NCI-H2107 treated with DMSO at 0.1 percent for 48 hours (cell line): ENCODE results near the gene PHLDB1.
"Not testable (repeated sequence)": the region's sequence is repeated elsewhere in the genome, so short reads cannot be mapped to it uniquely, and the experiment has no call there.

Source experiments
- DNase-seq: peaks from one replicate; lab custom pipeline; 2025; ENCODE audit not compliant: unreplicated experiment; lab: John Stamatoyannopoulos, UW

Gene PHLDB1

DNA sequence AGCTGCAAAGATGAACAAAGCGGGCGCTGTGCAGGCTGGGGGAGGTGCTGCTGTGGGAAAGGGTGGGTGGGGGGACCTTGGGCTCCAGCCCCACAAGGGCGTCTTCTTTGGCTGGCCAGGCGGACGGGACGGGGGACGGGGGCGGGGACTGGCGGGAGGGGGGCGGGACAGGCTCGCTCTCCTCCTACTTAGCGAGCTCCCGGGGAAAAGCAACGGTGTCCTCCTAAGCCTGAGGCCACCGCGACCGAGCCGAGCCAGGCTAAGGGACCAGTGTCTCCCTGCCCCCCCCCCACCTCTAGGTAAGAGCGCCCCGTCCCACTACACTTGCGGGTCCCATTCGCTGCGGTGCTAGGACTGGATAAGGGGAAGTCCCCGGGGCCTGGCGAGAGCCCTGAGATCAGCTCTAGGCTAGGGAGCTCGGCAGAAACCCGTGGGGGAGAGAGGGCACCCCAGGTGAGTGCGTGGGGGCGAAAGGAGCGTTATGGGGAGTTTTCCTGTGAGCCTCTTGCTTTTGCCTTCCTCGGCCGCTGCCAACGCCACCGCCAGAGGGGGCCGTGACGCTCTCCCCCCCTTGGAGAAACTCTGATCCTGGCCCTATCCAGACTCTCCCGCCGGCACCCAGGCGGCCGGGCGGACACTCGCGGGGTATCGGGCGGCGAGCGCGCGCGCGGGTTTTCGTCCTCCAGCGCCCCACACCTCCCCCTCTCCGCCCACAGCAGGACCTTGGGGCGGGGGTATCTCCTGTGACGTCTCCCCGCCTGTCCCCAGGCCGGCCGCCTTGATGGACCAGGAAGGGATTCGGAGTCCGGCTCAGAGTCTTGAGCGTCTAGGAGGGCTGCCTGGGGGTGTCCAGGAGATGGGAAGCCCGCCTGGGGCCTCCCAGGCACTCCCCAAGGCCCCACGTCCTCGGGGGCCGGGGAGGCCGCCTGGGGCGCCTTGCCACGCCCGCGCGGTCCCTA lies at the start of gene PHLDB1:
Gene PHLDB1, plus strand, starts transcription at position 215 of the 959 bp plus-strand sequence. CDS start 6,222 bp downstream, outside the sequence.
- DNase-seq: peak; percentile 18

DNA sequence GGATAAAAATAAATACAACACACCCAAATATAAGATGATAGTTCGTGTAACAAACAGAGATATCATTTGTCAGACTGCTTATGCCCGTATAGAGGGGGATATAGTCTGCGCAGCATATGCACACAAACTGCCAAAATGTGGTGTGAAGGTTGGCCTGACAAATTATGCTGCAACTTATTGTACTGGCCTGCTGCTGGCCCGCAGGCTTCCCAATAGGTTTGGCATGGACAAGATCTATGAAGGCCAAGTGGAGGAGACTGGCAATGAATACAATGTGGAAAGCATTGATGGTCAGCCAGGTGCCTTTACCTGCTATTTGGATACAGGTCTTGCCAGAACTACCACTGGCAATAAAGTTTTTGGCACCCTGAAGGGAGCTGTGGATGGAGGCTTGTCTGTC lies 46.6 kb upstream of the PHLDB1 start:
- DNase-seq: no peak

DNA sequence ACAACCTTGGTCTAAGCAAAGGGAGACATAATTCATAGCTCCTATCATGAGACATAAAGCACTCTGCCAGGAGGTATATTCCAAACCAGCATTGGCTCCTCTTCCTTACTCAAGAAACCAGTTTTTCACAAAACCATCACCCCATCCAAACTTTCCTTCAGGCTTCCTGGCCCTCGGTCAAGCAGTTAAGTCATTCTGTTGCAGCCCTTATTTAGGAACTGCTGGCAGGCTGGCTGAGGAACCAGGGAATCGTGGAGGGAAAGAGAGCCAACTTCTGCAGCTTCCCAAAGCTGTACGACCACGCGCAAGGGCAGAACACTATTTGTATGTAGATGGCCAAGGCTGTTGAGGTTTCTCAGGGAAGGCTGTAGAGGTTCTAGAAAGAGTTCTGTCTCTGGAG lies 42.4 kb upstream of the PHLDB1 start:
- no peak for DNase-seq

DNA sequence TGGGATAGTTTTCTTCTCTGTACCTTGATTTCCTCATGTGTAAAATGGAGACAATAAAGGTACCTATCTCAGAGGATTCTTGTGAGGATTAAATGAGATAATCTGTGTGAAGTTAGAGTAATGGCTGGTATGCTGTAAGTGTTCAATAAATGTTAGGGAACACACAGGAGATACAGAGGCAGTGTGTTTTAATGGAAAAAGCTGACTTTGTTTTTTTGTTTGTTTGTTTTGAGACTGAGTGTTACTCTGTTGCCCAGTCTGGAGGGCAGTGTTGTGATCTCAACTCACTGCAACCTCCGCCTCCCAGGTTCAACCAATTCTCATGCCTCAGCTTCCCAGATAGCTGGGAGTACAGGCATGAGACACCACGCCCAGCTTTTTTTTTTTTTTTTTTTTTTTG lies 37.7 kb upstream of the PHLDB1 start:
- no peak for DNase-seq

DNA sequence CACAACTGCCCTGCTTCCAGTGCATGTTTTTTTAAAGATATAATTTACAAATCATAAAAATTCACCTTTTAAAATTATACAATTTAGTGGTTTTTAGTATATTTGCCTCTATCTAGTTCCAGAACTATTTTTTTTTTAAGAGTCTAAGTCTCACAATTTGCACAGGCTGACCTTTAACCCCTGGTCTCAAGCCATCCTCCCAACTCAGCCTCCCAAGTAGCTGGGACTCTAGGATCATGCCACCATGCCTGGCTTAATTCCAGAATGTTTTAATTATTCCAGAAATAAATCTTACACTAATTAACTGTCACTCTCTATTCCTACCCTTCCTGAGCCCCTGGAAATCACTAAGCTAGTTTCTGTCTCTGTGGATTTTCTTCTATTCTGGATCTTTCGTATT lies 36.6 kb upstream of the PHLDB1 start:
- no peak for DNase-seq

DNA sequence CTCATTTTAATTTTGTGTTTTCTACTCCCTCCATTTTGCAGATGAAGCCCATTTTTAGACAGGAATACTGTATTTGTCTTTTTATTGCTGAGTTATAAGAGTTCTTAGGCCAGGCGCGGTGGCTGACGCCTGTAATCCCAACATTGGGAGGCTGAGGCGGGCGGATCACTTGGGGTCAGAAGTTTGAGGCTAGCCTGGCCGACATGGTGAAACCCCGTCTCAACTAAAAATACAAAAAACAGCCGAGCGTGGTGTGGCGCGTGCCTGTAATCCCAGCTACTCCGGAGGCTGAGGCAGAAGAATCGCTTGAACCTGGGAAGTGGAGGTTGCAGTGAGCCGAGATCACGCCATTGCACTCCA lies 35.7 kb upstream of the PHLDB1 start:
- not testable (repeated sequence) for DNase-seq

DNA sequence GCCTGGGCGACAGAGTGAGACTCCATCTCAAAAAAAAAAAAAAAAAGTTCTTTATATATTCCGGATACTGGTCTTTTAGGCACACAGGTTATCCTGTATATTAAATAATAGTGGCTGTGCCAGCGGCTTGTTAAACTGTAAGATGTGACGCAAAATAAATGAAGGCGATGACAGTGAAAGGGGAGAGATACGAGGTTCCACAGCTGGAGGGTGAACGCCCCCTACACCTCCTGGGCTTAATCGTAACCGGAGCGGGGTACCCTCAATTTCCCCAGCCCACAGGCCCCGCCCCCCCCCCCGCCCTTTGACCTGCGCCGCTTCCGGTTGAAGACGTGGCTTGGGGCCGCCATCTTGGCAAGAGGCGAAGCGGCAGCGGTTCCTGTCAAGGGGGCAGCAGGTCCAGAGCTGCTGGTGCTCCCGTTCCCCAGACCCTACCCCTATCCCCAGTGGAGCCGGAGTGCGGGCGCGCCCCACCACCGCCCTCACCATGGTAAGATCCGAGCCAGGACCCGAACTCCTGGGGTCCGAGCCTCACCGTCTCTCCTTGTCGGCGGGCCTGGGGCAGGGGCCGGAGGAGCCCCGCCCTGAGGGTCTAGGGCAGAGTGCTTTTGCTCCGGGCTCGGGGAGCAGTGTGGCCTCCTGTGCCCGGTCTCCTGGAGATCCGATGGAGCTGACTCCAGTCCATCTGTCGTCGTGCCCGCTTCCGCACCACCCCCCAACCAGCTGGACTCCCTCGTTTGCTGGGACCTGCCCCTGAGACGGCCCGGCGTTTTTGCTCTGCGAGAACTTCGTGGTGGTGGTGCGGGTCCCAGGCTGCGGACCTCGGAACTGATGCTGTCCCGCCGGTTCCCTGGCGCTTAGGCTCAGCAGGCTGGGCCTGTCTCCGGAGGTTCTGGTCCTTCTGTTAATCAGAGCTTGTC lies 35.1 kb upstream of the PHLDB1 start, which contains the start of gene ARCN1:
Gene ARCN1, plus strand, starts transcription at position 349 of the 920 bp plus-strand sequence. Its CDS starts 139 bp downstream, at position 488.
- peak; percentile 22 for DNase-seq

DNA sequence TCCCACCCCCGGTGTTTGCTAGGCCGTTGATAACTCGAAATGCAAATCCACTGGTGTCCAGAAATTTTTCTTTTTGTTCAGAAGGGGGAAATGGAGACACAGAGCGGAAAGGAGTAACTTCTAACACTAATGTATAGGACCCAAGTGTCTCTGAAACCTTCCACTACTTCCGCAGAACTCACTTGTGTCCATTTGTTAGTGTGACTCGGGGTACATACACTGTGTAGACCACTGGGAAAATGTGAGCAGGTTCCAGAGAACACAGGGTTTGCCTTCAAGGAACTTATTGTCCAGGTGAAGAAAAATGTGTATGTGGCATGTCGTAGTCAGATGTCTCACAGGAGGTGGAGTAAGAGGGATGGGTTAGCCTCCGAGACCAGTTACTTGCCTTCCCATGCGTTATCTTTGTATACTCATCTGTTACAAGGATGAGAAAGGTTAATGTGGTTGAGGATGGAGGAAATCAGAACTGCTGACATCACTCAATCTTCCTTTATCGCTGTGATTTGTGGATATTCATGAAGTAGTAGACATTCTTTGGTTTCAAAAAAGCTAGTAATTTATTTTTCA lies 34.3 kb upstream of the PHLDB1 start:
- DNase-seq: no peak

DNA sequence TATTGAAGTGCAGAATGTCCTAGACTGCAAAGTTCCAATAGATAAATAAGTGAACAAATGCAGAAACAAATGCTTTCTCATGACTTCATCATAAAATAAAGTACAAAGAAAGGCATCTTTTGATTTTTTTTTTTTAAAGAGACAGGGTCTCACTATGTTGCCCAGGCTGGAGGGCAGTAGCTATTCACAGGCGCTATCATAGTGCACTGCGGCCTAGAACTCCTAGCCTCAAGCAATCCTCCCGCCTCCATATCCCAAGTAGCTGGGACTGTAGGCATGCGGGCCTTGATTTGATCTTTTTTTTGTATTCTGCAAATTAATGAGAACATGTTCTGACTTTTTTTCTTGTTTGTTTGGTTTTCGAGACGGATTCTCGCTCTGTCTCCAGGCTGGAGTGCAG lies 32.8 kb upstream of the PHLDB1 start:
- DNase-seq: no peak

DNA sequence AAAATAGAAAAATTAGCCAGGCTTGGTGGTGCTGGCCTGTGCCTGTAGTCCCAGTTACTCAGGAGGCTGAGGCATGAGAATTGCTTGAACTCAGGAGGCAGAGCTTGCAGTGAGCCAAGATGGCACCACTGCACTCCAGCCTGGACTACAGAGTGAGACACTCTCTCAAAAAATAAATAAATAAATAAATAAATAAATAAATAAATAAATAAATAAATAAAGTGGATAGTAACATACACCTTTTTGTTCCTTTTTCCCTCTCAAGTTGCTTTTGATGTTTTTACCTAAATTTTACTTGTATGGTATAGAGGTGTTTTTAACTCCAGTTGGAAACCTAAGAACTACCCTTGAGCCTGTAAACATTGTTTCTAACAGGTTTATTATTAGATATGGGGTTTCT lies 29.4 kb upstream of the PHLDB1 start:
- DNase-seq: not testable (repeated sequence)

DNA sequence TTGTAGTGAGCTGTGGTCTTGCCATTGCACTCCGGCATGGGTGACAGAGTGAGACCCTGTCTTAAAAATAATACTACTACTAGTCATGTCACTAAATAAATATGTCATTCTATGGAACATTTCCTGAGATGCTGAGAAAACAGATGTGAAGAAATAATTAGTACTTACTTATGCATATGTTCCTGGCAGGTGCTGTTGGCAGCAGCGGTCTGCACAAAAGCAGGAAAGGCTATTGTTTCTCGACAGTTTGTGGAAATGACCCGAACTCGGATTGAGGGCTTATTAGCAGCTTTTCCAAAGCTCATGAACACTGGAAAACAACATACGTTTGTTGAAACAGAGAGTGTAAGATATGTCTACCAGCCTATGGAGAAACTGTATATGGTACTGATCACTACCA lies 26.4 kb upstream of the PHLDB1 start:
- peak; percentile 21 for DNase-seq

DNA sequence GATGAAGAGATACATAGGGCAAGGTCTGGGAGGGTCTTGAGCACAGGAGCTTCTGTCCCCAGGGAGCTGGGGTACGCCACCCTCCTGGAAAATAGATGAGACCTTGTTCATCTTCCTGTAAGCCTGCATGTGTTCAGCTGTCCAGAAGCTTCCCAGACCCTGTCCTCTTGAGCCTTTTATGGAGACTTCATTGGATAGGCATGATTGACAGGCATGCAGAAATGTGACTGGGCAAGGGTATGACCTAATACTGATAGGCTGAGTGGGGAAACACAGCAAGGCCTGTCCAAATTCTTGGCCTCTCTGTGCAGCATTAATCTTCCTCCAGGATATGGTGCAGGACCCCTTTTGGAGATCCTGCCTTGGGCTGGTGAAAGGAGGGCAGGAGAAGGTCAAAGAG lies 19.5 kb upstream of the PHLDB1 start:
- no peak for DNase-seq

DNA sequence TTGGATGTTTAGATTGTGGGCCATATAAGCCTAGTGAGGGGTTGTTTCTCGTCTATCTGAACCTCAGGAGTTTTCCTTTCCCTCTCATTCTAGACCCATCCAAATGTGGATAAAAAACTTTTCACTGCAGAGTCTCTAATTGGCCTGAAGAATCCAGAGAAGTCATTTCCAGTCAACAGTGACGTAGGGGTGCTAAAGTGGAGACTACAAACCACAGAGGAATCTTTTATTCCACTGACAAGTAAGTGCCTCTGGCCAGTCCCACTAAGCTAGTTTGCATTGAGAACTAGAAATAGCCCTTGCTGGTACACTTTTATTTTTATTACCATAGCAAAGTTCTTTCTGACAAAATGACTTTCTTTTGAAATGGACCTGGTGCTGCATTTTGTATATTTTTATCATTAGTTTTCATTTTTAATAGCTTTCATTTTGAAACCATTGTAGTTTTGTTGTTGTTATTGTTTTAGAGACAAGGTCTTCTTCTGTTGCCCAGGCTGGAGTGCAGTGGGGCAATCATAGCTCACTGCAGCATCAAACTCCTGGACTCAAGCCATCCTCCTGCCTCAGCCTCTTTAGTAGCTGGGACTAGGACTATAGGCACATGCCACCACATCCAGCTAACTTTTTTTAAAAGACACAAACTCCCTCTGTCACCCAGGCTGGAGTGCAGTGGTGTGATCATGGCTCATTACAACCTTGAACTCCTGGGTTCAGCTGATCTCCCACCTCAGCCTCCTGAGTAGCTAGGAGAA lies 14.6 kb upstream of the PHLDB1 start:
- DNase-seq: no peak

DNA sequence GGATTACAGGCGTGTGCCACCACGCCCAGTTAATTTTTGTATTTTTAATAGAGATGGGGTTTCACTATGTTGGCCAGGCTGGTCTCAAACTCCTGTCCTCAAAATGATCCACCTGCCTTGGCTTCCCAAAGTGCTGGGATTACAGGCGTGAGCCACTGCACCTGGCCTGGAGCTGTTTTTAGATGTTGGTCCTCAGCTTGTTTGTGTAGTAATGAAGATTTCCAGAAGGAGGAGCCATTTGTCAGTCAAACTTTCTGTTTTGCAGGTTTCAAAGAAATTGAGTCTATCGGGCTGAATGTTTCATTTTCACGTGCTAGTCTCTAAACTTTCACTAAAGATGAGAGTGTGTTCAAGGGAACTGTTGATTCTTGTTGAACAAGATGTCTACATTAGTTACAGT lies 12.4 kb upstream of the PHLDB1 start:
- peak; percentile 55 for DNase-seq

DNA sequence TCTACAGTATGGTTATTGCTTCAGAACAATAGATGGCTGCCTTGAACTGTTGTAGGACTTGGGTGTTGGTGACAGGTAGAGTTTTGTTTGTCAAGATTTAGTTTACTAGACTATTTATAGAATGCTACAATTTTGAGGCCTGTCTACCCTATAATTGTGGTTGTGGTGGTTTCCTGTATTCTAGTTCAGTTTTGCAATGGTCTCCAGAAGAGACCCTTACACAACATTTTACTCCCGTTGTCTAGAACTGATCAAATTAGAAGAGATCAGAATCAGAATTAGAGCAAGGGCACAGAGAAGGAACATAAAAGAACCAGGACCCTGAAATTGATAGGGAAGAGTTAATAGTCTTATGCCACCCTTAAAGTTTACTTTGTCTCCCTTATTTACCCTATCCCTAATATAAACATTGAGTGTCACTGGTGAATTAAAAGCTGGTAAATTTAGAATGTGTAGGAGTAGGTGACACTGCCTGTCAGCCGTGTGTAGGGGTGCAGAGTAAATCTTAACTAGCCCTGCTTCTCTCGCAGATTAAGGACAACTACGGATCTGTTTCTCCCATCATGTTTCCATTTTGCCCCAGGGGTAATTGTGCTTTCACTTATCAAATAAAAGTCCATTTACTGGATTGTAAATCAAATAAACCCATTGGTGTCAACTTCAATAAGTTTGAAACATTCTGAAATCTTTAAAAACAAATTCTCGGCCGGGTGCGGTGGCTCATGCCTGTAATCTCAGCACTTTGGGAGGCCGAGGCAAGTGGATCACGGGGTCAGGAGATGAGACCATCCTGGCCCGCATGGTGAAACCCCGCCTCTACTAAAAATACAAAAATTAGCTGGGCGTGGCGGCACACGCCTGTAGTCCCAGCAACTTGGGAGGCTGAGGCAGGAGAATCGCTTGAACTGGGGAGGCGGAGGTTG lies 10.9 kb upstream of the PHLDB1 start:
- no peak for DNase-seq

DNA sequence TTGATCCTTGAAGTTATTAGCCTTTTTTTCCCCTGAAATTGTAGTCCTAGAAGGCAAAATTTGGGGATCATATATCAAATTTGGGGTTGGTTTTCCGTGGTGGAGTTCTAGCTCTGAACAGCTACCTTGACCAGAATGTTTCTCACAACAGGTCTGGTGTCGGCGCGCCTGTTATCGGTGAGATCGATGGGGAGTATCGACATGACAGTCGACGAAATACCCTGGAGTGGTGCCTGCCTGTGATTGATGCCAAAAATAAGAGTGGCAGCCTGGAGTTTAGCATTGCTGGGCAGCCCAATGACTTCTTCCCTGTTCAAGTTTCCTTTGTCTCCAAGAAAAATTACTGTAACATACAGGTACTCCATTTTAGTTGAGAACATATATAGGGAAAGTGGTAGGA lies 9.9 kb upstream of the PHLDB1 start:
- no peak for DNase-seq

DNA sequence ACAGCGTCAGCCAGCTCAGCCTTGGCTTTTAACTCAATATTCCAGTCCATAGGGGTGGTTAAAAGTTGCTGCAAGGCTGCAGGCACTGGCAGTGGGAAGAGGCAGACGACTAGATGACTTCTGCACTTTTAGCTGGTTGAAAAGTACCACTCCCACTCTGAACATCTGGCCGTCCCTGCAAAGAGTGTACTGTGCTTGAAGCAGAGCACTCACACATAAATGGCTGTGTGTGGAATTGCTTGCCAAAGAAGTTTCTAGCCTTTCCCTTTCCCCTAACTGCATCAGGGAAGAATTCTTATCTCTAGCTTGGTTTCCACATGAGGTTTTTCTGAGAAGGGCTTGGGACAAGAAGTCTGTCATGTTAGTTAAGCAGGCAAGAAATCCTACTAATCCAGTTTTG lies 5.1 kb upstream of the PHLDB1 start:
- DNase-seq: no peak

DNA sequence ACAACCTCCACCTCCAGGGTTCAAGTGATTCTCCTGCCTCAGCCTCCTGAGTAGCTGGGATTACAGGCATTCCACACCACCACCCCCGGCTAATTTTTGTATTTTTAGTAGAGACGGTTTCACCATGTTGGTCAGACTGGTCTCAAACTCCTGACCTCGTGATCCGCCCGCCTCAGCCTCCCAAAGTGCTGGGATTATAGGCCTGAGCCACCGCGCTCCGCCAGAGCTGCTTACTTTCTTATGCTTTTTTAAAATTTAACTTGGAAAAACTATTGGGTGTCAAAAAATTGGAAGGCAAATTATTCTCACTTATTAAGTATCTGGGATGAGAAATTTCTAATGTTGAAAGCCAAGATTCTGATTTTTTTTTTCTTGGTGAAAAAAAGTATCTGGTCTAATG lies 3.7 kb upstream of the PHLDB1 start:
- not testable (repeated sequence) for DNase-seq

DNA sequence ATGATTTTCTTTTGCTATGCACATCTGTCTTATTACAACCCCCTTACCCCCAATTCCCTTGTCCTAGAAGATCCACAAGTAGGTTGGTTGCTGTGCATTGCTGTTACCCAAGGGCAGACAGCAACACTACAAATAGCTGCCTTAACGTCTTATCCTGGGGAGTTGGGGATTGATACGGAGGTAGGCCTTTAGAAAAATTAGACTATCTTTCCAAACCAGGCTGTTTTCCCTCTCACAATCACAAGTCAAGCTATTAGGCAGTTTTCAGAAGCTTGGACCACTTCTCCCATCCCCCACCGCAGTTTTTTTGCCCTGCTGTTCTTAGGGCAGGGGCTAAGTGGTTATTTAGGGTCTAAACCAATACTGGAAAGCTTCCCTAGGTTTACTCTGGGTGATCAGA lies 2.8 kb upstream of the PHLDB1 start:
- DNase-seq: no peak
